H1 (cell line): Measurements from ENCODE around the gene DYTN. TPM values are rescaled to one million over a fixed set of nuclear protein-coding genes. Genes with fewer than 3 reads are reported as not detected.
A peak's percentile ranks its signal among the peaks of the same experiment; 100 is the strongest.

Experiments used
- ATF2 ChIP-seq: IDR thresholded peaks from 2 replicates; pipeline ENCODE4 v1.6.1; 2012; ENCODE audit warnings: low read length, inconsistent platforms
- BRCA1 ChIP-seq: IDR thresholded peaks from 2 replicates; pipeline ENCODE4 v1.6.1; 2012; ENCODE audit warnings: low read depth, low read length, improper control_type of control experiment
- CHD1 ChIP-seq: IDR thresholded peaks from 2 replicates; pipeline ENCODE4 v1.6.1; 2012; ENCODE audit warnings: low read depth, low read length, improper control_type of control experiment
- CTCF ChIP-seq, 3 experiments: IDR thresholded peaks; 1 replicate in 2 of 3; 2 replicates in 1 of 3; pipeline versions ENCODE4 v1.5.1 to v1.6.1; 2011; ENCODE audit warnings: low read length in 3 of 3, mild to moderate bottlenecking in 3 of 3, inconsistent platforms in 2 of 3, low read depth in 1 of 3, moderate library complexity in 1 of 3; ENCODE audit not compliant: insufficient read depth in 1 of 3; ENCODE audit errors: control extremely low read depth in 1 of 3
- EP300 ChIP-seq, 2 experiments: IDR thresholded peaks; 1 replicate in 1 of 2; 2 replicates in 1 of 2; pipeline ENCODE4 v1.6.1; 2011 to 2012; ENCODE audit warnings: low read depth in 2 of 2, low read length in 2 of 2, mild to moderate bottlenecking in 2 of 2, borderline replicate concordance in 1 of 2, inconsistent platforms in 1 of 2, moderate library complexity in 1 of 2
- HDAC2 ChIP-seq, 2 experiments: fragments of 300-600 bp in 1 of 2; sonication (generic) in 1 of 2; IDR thresholded peaks; 2 replicates each; pipeline ENCODE4 v1.6.1; 2011 to 2012; ENCODE audit warnings: low read depth in 2 of 2, low read length in 2 of 2, mild to moderate bottlenecking in 2 of 2, moderate library complexity in 2 of 2, borderline replicate concordance in 1 of 2, inconsistent platforms in 1 of 2
- JUND ChIP-seq: IDR thresholded peaks from 2 replicates; pipeline ENCODE4 v1.6.1; 2011; ENCODE audit warnings: mild to moderate bottlenecking, improper control_type of control experiment, low read length
- MAX ChIP-seq: IDR thresholded peaks from 2 replicates; pipeline ENCODE4 v1.6.1; 2012; ENCODE audit warnings: inconsistent platforms
- NANOG ChIP-seq: IDR thresholded peaks from 2 replicates; pipeline ENCODE4 v1.6.1; 2011; ENCODE audit warnings: low read length, low read depth, mild to moderate bottlenecking, inconsistent platforms; ENCODE audit not compliant: insufficient read depth, poor library complexity, severe bottlenecking
- NRF1 ChIP-seq: IDR thresholded peaks from 2 replicates; pipeline ENCODE4 v1.6.1; 2011; ENCODE audit warnings: mild to moderate bottlenecking, low read depth, low read length, improper control_type of control experiment
- POU5F1 ChIP-seq: IDR thresholded peaks from 2 replicates; pipeline ENCODE4 v1.6.1; 2011; ENCODE audit warnings: low read depth, mild to moderate bottlenecking, low read length, moderate library complexity
- RBBP5 ChIP-seq: IDR thresholded peaks from 2 replicates; pipeline ENCODE4 v1.7.1; 2012; ENCODE audit warnings: low read depth, mild to moderate bottlenecking, inconsistent platforms, low read length, moderate library complexity, borderline replicate concordance
- SIX5 ChIP-seq: IDR thresholded peaks from 2 replicates; pipeline ENCODE4 v1.6.1; 2011; ENCODE audit warnings: mild to moderate bottlenecking, low read depth, low read length
- SP1 ChIP-seq: IDR thresholded peaks from 2 replicates; pipeline ENCODE4 v1.6.1; 2011; ENCODE audit warnings: low read depth, low read length
- SUZ12 ChIP-seq: fragments of 200-600 bp; sonication (generic); IDR thresholded peaks from 2 replicates; pipeline ENCODE4 v1.6.1; 2012; ENCODE audit warnings: mild to moderate bottlenecking, inconsistent platforms, low read length, moderate library complexity, mixed read lengths
- TAF1 ChIP-seq: IDR thresholded peaks from 2 replicates; pipeline ENCODE4 v1.6.1; 2011; ENCODE audit warnings: mild to moderate bottlenecking, low read depth, low read length
- TCF12 ChIP-seq: IDR thresholded peaks from 2 replicates; pipeline ENCODE4 v1.6.1; 2011; ENCODE audit warnings: low read depth, mild to moderate bottlenecking, low read length
- TEAD4 ChIP-seq: IDR thresholded peaks from 2 replicates; pipeline ENCODE4 v1.6.1; 2012; ENCODE audit warnings: low read depth, low read length, inconsistent platforms, mixed read lengths
- YY1 ChIP-seq: IDR thresholded peaks from 2 replicates; pipeline ENCODE4 v1.6.1; 2011; ENCODE audit warnings: low read depth, mild to moderate bottlenecking, low read length
- polyA plus RNA-seq, 7 experiments: library from polyadenylated mRNA; depleted of rRNA in 3 of 7; stranded (reverse) in 5 of 7; unstranded in 2 of 7; fragments of >200 nt in 5 of 7; fragments of 200-250 nt in 2 of 7; gene quantifications; 1 replicate in 5 of 7; 2 replicates in 1 of 7; 4 replicates in 1 of 7; pipeline versions ENCODE4 v1.2.1 to v1.2.3, GENCODE V29; 2011 to 2013; ENCODE audit warnings: missing spikeins in 2 of 7, mixed read lengths in 2 of 7
- total RNA-seq: library from RNA; stranded (reverse); fragmentation: NEBNext Ultra II Directional; extraction: Animal tissue kit (Norgen Biotek cat#: 25700); gene quantifications from 2 replicates; pipeline ENCODE4 v1.2.1, GENCODE V29; 2021

Gene DYTN
- total and polyA plus RNA-seq, 2 of the 8 experiments (the other 6 are each of a cell fraction or from before 2014, with no cell fraction given), result not detected

- TF ChIP-seq CTCF (IDR thresholded peaks at IDR 0.05; ENCODE audit: control extremely low read depth in 1 of 3, insufficient read depth in 1 of 3, low read depth in 1 of 3, low read length in 3 of 3) (no peak), RBBP5 (no peak), TEAD4 (no peak), BRCA1 (peak; percentile 93), TAF1 (peak; percentile 91), CHD1 (no peak), JUND (no peak; the same call in 1 of the 2 replicates), NANOG (no peak), SP1 (no peak), MAX (peak; percentile 70), HDAC2 (IDR thresholded peaks at IDR 0.05; ENCODE audit: borderline replicate concordance in 1 of 2, low read depth in 2 of 2, low read length in 2 of 2) (peak in 1 of 2 experiments; percentile 66; a peak in 1 of 4 replicates), ATF2 (no peak; the same call in 1 of the 2 replicates), TCF12 (no peak), NRF1 (peak; percentile 35; the same call in 1 of the 2 replicates), SIX5 (no peak), EP300 (IDR thresholded peaks at IDR 0.05; ENCODE audit: borderline replicate concordance in 1 of 2, low read depth in 2 of 2, low read length in 2 of 2) (no peak), POU5F1 (no peak), SUZ12 (no peak), YY1 (peak; percentile 95)
Observed at GRCh38 chr2:206765242-206766056, 47.3 kb upstream of the DYTN start, which contains the start of the genes FASTKD2 and MDH1B (continued).
